Adrenal gland (tissue), 12 donors: ENCODE measurements around the gene TEX11. TPM values are rescaled to one million over a fixed set of nuclear protein-coding genes. Genes with fewer than 3 reads are reported as not detected.
"Not testable (repeated sequence)": the region's sequence is repeated elsewhere in the genome, so short reads cannot be mapped to it uniquely, and the experiment has no call there.

Experiments used
- DNase-seq, 7 donors: peaks; one replicate each; pipeline ENCODE4 v3.0.0-alpha.2; 2019 to 2020
- H3K27ac ChIP-seq, 5 donors: fragments of 200-600 bp; sonication (generic) in 4 of 5; 1 replicate in 3 of 5; 2 replicates in 2 of 5; pipeline versions ENCODE4 v1.5.1 to v1.8.0; 2016 to 2020; ENCODE audit warnings: mild to moderate bottlenecking in 1 of 5
- H3K27me3 ChIP-seq: fragments of 200-600 bp; 2 replicates; pipeline ENCODE4 v1.8.0; 2021
- H3K36me3 ChIP-seq, 2 donors: fragments of 200-600 bp; replicated peaks in 1 of 2; 1 replicate in 1 of 2; 2 replicates in 1 of 2; pipeline versions ENCODE4 v1.5.1 to v1.8.0; 2018 to 2022
- H3K4me1 ChIP-seq, 2 donors: fragments of 200-600 bp; replicated peaks in 1 of 2; 1 replicate in 1 of 2; 2 replicates in 1 of 2; pipeline versions ENCODE4 v1.5.1 to v1.8.0; 2018 to 2021
- H3K4me3 ChIP-seq, 4 donors: fragments of 200-600 bp; sonication (generic) in 3 of 4; one replicate each; pipeline ENCODE4 v1.5.1; 2016 to 2018
- H3K9me3 ChIP-seq, 3 donors: fragments of 200-600 bp; sonication (generic) in 1 of 3; replicated peaks in 1 of 3; 1 replicate in 2 of 3; 2 replicates in 1 of 3; pipeline versions ENCODE4 v1.5.1 to v1.8.0; 2016 to 2021
- POLR2A ChIP-seq, 2 donors: fragments of 450-650 bp; IDR thresholded peaks; one replicate each; pipeline ENCODE4 v1.6.1; 2017; ENCODE audit warnings: antibody characterized with exemption in 2 of 2, mild to moderate bottlenecking in 2 of 2, moderate library complexity in 1 of 2
- WGBS, 4 donors: extraction: QIAGEN DNeasy Blood & Tissue Kit in 2 of 4; methylation state at CpG; one replicate each; pipeline versions ENCODE4 v1.1.5 to v1.1.7; 2013 to 2017; 5-methylcytosine and 5-hydroxymethylcytosine counted together
- intact Hi-C, 2 donors: fragments of 100-400 bp; cut with DNase I; formaldehyde crosslinking; loops; one replicate each; pipeline versions ENCODE4 v1.14.1 to v1.15.0; 2022 to 2023
- polyA plus RNA-seq, 3 donors: library from polyadenylated mRNA; stranded (reverse); fragments of 200-250 nt in 2 of 3; fragments of 350-450 nt in 1 of 3; fragmentation: Illumina TruSeq in 1 of 3; extraction: RNeasy Lipid Tissue Mini Kit (QIAGEN cat#74804) in 1 of 3; gene quantifications; one replicate each; pipeline ENCODE4 v1.2.3, GENCODE V29; 2013 to 2014
- total RNA-seq, 9 donors: library from RNA; depleted of rRNA in 4 of 9; stranded (reverse); fragments of >200 nt in 4 of 9; fragments of 120-200 nt in 1 of 9; fragmentation: NEBNext Ultra II Directional in 1 of 9; extraction: Animal tissue kit (Norgen Biotek cat#: 25700) in 1 of 9; gene quantifications; one replicate each; pipeline versions ENCODE4 v1.1.0 to v1.2.4, GENCODE V29; 2013 to 2023
- TF ChIP-seq, protein P1 (sequence below), 6 experiments: fragments of 450-650 bp in 4 of 6; fragments of 200-600 bp in 2 of 6; sonication (generic) in 1 of 6; IDR thresholded peaks; 1 replicate in 5 of 6; 2 replicates in 1 of 6; pipeline versions ENCODE4 v1.5.1 to v1.8.0; 2016 to 2021; ENCODE audit warnings: antibody characterized with exemption in 6 of 6, mild to moderate bottlenecking in 2 of 6, moderate library complexity in 1 of 6
- donor health status: healthy with polysubstance abuse.
- donor health status: Bipolar disorder and iron deficiency.
- donor health status: DM: yes; HTN: yes; CAD: no.
- donor health status: DM: no; HTN: no; CAD: no.
- donor health status: DM: no; HTN: no; CAD: no.
- donor health status: DM: yes; HTN: yes; CAD: no.

The TEX11 gene
- total and polyA plus RNA-seq, 12 donors, result 0.13 TPM; not detected in 11

DNA sequence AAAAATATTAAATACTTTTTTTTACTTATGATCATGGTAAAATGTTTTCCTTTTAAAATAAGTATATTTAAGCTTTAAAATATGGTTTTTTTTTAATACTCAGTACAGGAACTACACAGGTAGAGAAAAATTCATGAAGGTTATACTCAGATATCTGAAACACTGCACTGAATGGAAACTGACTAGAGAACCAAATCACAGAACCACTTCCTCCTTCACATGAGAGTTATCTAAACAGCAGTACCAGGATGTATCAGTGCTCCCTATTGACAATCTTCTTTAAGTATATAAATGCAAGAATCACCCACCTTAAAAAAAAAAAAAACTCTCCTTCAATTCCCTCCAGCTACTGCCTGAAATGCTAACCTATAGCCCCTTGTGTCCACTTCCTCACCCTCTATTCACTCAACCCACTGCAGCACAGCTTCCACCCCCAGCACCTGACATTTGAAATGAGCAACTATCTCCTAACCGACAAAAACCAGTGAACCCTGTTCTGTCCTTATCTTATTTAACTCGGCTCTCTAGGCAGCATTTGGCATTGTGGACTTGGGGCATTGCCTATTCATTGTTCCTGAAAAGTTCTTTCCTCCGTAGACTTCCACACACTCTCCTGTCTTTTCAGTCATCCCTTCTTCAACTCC, 13.3 kb upstream of the TEX11 start:
- Histone ChIP-seq H3K36me3 (no peaks in the 10 kb centered on the region), H3K4me1 (no peaks in the 10 kb centered on the region), H3K4me3 (no peak overlapping the region), H3K27me3 (peaks cover 25% of the 10 kb centered on the region), H3K27ac (no peak overlapping the region), H3K9me3 (no peaks in the 10 kb centered on the region)
- intact Hi-C loops, result no loop called here
- TF ChIP-seq POLR2A (IDR thresholded peaks at IDR 0.05), result no peak
- TF ChIP-seq, protein P1, sequence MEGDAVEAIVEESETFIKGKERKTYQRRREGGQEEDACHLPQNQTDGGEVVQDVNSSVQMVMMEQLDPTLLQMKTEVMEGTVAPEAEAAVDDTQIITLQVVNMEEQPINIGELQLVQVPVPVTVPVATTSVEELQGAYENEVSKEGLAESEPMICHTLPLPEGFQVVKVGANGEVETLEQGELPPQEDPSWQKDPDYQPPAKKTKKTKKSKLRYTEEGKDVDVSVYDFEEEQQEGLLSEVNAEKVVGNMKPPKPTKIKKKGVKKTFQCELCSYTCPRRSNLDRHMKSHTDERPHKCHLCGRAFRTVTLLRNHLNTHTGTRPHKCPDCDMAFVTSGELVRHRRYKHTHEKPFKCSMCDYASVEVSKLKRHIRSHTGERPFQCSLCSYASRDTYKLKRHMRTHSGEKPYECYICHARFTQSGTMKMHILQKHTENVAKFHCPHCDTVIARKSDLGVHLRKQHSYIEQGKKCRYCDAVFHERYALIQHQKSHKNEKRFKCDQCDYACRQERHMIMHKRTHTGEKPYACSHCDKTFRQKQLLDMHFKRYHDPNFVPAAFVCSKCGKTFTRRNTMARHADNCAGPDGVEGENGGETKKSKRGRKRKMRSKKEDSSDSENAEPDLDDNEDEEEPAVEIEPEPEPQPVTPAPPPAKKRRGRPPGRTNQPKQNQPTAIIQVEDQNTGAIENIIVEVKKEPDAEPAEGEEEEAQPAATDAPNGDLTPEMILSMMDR (IDR thresholded peaks at IDR 0.05), result no peak
- WGBS, 4 donors, result 13 to 27% (median 17%) methylated on average over 3 of the region's 3 CpGs
- no peak for DNase-seq

DNA sequence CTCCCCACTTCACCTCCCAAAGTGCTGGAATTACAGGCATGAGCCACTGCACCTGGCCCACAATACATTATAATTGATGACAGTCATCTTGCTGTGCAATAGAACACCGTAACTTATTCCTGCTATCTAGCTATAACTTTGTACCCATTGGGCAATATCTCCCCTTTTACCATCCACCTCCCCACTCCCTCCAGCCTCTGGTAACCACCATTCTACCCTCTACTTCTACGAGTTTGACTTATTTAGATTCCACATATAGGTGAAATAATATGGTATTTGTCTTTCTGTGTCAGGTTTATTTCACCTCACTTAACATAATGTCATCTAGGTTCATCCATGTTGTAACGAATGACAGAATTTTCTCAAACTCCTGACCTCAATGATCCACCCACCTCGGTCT, 8.2 kb upstream of the TEX11 start:
- 79 to 90% (median 87%) methylated on average over 4 of the region's 4 CpGs for WGBS, 4 donors

DNA sequence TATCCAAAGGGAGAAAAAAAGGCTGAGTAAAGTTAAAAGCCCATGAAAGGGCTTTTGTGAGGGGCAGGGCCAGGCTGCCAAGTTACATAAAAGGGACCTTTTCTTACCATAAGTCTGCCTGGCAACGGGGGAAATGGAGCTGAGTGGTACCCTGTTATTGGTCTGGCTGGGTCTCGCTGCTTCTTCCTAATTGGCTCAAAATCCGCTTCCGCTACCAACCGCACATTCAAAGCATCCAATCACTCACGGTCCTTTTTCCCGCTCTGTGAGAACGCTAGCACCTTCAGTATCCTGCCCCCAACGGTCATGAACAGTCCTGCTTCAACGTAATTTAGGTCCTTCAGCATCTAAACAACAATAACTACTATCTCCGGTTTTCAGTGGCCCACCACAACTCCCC, 611 bp downstream of the TEX11 start:
- intact Hi-C loops, result no loop called here
- no peaks in the 10 kb centered on the region for H3K36me3 ChIP-seq
- H3K9me3 ChIP-seq, result no peaks in the 10 kb centered on the region
- no peaks in the 10 kb centered on the region for H3K4me1 ChIP-seq
- DNase-seq, result no peak
- 86 to 91% (median 89%) methylated on average over 11 of the region's 11 CpGs for WGBS, 4 donors
- no peaks in the 10 kb centered on the region for H3K27me3 ChIP-seq
- H3K27ac ChIP-seq, result no peak overlapping the region
- H3K4me3 ChIP-seq, result no peak overlapping the region
- TF ChIP-seq, protein P1 (IDR thresholded peaks at IDR 0.05), result no peak
- TF ChIP-seq POLR2A (IDR thresholded peaks at IDR 0.05), result no peak

More for the DNA sequence above, 8.2 kb upstream of the TEX11 start:
- H3K27me3 ChIP-seq, result no peaks in the 10 kb centered on the region
- no peak overlapping the region for H3K4me3 ChIP-seq
- no peaks in the 10 kb centered on the region for H3K4me1 ChIP-seq
- no peaks in the 10 kb centered on the region for H3K9me3 ChIP-seq
- no peak overlapping the region for H3K27ac ChIP-seq
- H3K36me3 ChIP-seq, result no peaks in the 10 kb centered on the region
- DNase-seq, result no peak
- TF ChIP-seq POLR2A (IDR thresholded peaks at IDR 0.05), result no peak
- TF ChIP-seq, protein P1 (IDR thresholded peaks at IDR 0.05), result no peak
- intact Hi-C loops, result no loop called here

DNA sequence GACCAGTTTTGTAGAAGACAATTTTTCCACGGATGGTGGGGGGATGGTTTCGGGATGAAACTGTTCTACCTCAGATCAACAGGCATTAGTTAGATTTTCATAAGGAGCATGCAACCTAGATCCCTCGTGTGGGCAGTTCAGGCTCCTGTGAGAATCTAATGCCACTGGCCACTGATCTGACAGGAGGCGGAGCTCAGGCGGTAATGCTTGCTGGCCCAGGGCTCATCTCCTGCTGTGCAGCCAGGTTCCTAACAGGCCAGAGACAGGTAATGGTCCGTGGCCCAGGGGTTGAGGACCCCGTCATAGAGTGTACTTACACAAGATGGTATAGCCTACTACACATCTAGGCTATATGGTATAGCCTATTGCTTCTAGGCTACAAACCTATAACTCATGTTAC, 7.0 kb downstream of the TEX11 start:
- no peaks in the 10 kb centered on the region for H3K4me1 ChIP-seq
- TF ChIP-seq, protein P1 (IDR thresholded peaks at IDR 0.05), result no peak
- TF ChIP-seq POLR2A (IDR thresholded peaks at IDR 0.05), result no peak
- H3K27ac ChIP-seq, result no peak overlapping the region
- H3K27me3 ChIP-seq, result peaks cover 12% of the 10 kb centered on the region
- 57 to 100% (median 70%) methylated on average over 2 to 7 of the region's 7 CpGs for WGBS, 4 donors
- no peaks in the 10 kb centered on the region for H3K9me3 ChIP-seq
- DNase-seq, result no peak
- no peaks in the 10 kb centered on the region for H3K36me3 ChIP-seq
- intact Hi-C loops, result no loop called here
- H3K4me3 ChIP-seq, result no peak overlapping the region

DNA sequence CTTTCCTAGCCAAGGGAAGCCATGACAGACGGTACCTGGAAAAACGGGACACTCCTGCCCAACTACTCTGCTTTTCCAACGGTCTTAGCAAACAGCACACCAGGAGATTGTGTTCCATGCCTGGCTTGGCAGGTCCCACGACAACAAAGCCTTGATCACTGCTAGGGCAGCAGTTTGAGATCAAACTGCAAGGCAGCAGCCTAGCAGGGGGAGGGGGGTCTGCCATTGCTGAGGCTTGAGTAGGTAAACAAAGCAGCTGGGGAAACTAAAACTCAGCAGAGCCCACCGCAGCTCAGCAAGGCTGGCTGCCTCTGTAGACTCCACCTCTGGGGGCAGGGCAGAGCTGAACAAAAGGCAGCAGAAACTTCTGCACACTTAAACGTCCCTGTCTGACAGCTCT, 18.1 kb downstream of the TEX11 start:
- H3K9me3 ChIP-seq, intact Hi-C loops: not testable (repeated sequence)
- 56 to 60% (median 56%) methylated on average over 6 of the region's 6 CpGs; no CpG with 5 or more reads in 1 of the 4 donors for WGBS, 4 donors

More for the DNA sequence above, 18.1 kb downstream of the TEX11 start:
- not testable (repeated sequence) for H3K27ac ChIP-seq, H3K4me3 ChIP-seq, DNase-seq, H3K4me1 ChIP-seq, H3K36me3 ChIP-seq
- H3K27me3 ChIP-seq, result peaks cover 27% of the 10 kb centered on the region
